Psoas muscle (tissue), 8 donors: Measurements from ENCODE around the gene CD34. TPM values are rescaled to one million over a fixed set of nuclear protein-coding genes. Genes with fewer than 3 reads are reported as not detected.

Experiments used
- ATAC-seq, 4 donors: fragments of 200-7000 bp; cut with Tn5 transposase; one replicate each; pipeline ENCODE4 v1.9.1; 2020; ENCODE audit warnings: moderate library complexity in 3 of 4, mild to moderate bottlenecking in 2 of 4
- DNase-seq, 2 donors: peaks; one replicate each; pipeline ENCODE4 v3.0.0-alpha.2; 2020
- H3K27ac ChIP-seq: fragments of 200-600 bp; one replicate; pipeline ENCODE4 v1.8.0; 2022
- H3K27me3 ChIP-seq, 3 donors: fragments of 200-600 bp in 1 of 3; one replicate each; pipeline versions ENCODE4 v1.6.1 to v1.8.0; 2013 to 2022; ENCODE audit warnings: low read length in 2 of 3, mild to moderate bottlenecking in 2 of 3, moderate library complexity in 1 of 3; ENCODE audit not compliant: insufficient read depth in 3 of 3
- H3K36me3 ChIP-seq, 2 donors: fragments of 200-600 bp in 1 of 2; one replicate each; pipeline versions ENCODE4 v1.6.1 to v1.8.0; 2013 to 2022; ENCODE audit warnings: low read depth in 1 of 2, mild to moderate bottlenecking in 1 of 2, moderate library complexity in 1 of 2; ENCODE audit not compliant: insufficient read depth in 1 of 2
- H3K4me1 ChIP-seq: fragments of 200-600 bp; one replicate; pipeline ENCODE4 v1.8.0; 2022
- H3K4me3 ChIP-seq: fragments of 200-600 bp; one replicate; pipeline ENCODE4 v1.8.0; 2022; ENCODE audit warnings: mild to moderate bottlenecking
- H3K9me3 ChIP-seq: fragments of 200-600 bp; one replicate; pipeline ENCODE4 v1.8.0; 2022
- WGBS, 3 donors: extraction: QIAGEN DNeasy Blood & Tissue Kit; methylation state at CpG; one replicate each; pipeline versions ENCODE4 v1.1.6 to v1.1.7; 2013; 5-methylcytosine and 5-hydroxymethylcytosine counted together
- intact Hi-C, 2 donors: fragments of 100-400 bp; cut with DNase I; formaldehyde crosslinking; loops; one replicate each; pipeline versions ENCODE4 v1.11.0 to v1.14.2; 2022
- polyA plus RNA-seq, 3 donors: library from polyadenylated mRNA; stranded (reverse); fragments of 200-250 nt; gene quantifications; one replicate each; pipeline ENCODE4 v1.2.3, GENCODE V29; 2013
- total RNA-seq, 4 donors: library from RNA; stranded (reverse); fragmentation: NEBNext Ultra II Directional in 2 of 4; extraction: Animal tissue kit (Norgen Biotek cat#: 25700) in 2 of 4; gene quantifications; one replicate each; pipeline versions ENCODE4 v1.2.1 to v1.2.4, GENCODE V29; 2021 to 2023
- TF ChIP-seq, protein P1 (sequence below): fragments of 200-600 bp; IDR thresholded peaks from one replicate; pipeline ENCODE4 v1.8.0; 2022; ENCODE audit warnings: antibody characterized with exemption
- donor health status: healthy with polysubstance abuse.
- donor health status: DM: no; HTN: no; CAD: no; lungs with moderate emphysema.
- donor health status: Bipolar disorder and iron deficiency.
- donor health status: healthy.
- donor health status: DM: yes; HTN: yes; CAD: no.
- donor health status: DM: no; HTN: no; CAD: no.
- donor health status: DM: no; HTN: no; CAD: no.
- donor health status: DM: yes; HTN: yes; CAD: no.

Gene CD34
- total and polyA plus RNA-seq, 7 donors, result 14.4 to 61.1 (median 21.1) TPM

DNA sequence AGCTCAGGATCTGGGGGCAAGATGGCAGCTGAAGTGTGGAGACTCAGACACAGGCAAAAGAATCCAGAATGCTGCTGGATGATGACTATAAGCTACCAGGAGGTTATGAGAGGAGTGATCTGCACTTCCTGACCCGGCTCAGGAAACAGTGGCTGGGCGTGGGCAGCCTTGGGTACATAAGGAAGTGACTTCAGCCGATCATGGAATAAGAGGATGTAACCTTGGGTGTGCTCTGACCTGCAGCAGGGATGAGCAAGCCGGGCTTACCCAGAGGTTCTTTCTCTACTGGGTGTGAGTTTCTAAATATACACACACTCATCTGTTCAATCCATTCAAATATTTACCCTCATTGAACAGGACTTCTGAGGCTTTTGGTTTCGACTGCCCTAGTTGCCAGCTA is 62.7 kb downstream of the CD34 start:
- peak; percentile 65 to 75 for DNase-seq
- 35 to 58% (median 40%) methylated on average over 5 of the region's 5 CpGs for WGBS, 3 donors
- TF ChIP-seq, protein P1, sequence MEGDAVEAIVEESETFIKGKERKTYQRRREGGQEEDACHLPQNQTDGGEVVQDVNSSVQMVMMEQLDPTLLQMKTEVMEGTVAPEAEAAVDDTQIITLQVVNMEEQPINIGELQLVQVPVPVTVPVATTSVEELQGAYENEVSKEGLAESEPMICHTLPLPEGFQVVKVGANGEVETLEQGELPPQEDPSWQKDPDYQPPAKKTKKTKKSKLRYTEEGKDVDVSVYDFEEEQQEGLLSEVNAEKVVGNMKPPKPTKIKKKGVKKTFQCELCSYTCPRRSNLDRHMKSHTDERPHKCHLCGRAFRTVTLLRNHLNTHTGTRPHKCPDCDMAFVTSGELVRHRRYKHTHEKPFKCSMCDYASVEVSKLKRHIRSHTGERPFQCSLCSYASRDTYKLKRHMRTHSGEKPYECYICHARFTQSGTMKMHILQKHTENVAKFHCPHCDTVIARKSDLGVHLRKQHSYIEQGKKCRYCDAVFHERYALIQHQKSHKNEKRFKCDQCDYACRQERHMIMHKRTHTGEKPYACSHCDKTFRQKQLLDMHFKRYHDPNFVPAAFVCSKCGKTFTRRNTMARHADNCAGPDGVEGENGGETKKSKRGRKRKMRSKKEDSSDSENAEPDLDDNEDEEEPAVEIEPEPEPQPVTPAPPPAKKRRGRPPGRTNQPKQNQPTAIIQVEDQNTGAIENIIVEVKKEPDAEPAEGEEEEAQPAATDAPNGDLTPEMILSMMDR, result no peak
- Histone ChIP-seq H3K36me3 (no peaks in the 10 kb centered on the region), H3K9me3 (no peaks in the 10 kb centered on the region), H3K27ac (peak overlapping the region; percentile 56), H3K27me3 (no peaks in the 10 kb centered on the region), H3K4me1 (peaks cover 90% of the 10 kb centered on the region), H3K4me3 (no peak overlapping the region)
- intact Hi-C loops, result no loop called here
- ATAC-seq, result peak; percentile 29 to 71 (median 60)

GRCh38 chr1:207847116-207847515 is 63.8 kb downstream of the CD34 start:
- WGBS, 3 donors, result 86 to 93% (median 91%) methylated on average over 5 of the region's 5 CpGs
- Histone ChIP-seq H3K9me3 (no peaks in the 10 kb centered on the region), H3K27me3 (no peaks in the 10 kb centered on the region), H3K4me3 (no peak overlapping the region), H3K36me3 (peaks cover 0 to 4% of the 10 kb centered on the region in 2 donors), H3K4me1 (peaks cover 86% of the 10 kb centered on the region), H3K27ac (no peak overlapping the region)
- no peak for DNase-seq
- ATAC-seq, result no peak
- TF ChIP-seq, protein P1, result no peak
- intact Hi-C loops, result no loop called here

DNA sequence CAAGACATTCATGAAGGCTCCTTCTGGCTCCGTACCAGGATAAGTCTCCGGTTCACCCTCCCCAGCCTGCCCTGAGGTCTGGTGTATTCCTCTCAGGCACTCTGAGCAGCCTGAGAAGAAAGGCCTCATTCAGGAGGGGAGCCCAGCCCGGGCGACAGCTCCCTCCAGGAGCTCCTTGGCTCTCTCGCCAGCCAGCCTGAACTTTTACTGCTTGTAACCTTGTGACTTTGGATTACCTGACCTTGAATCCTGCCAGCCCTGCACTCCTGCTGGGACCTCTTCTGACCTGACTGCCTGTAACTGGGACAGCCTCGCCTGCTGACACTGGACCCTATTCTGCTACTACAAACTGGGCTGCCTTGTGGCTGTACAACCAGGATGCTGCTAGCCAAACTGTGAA is 65.8 kb downstream of the CD34 start:
- H3K9me3 ChIP-seq, result no peaks in the 10 kb centered on the region
- intact Hi-C loops, result no loop called here
- H3K27ac ChIP-seq, result peak overlapping the region; percentile 51
- peak; percentile 28 to 55 (median 36) for ATAC-seq
- H3K4me3 ChIP-seq, result no peak overlapping the region
- DNase-seq, result no peak
- H3K27me3 ChIP-seq, result no peaks in the 10 kb centered on the region
- 28 to 67% (median 36%) methylated on average over 6 of the region's 6 CpGs for WGBS, 3 donors
- TF ChIP-seq, protein P1, result no peak
- peaks cover 0 to 4% of the 10 kb centered on the region in 2 donors for H3K36me3 ChIP-seq
- peaks cover 85% of the 10 kb centered on the region for H3K4me1 ChIP-seq

DNA sequence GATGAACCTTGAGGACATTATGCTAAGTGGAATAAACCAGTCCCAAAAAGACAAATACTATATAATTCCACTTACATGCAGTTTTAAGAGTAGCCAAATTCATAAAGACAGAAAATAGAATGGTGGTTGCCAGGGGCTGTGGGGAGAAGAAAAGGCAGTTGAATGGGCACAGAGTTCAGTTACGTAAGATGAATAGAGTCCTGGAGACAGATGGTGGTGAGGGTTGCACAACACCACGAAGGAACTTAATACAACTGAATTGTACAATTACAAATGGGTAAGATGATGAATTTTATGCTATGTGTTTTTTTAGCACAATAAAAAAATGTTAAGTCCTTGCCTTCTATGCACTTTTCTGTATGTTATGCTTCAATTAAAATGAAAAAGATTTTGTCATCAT is 66.6 kb downstream of the CD34 start:
- Histone ChIP-seq H3K36me3 (peaks cover 0 to 4% of the 10 kb centered on the region in 2 donors), H3K27me3 (no peaks in the 10 kb centered on the region), H3K9me3 (no peaks in the 10 kb centered on the region), H3K4me1 (peaks cover 78% of the 10 kb centered on the region), H3K4me3 (no peak overlapping the region), H3K27ac (peak overlapping the region; percentile 51)
- TF ChIP-seq, protein P1, result no peak
- 27 to 53% (median 27%) methylated on average over 2 of the region's 2 CpGs for WGBS, 3 donors
- DNase-seq (no peak), ATAC-seq (peak; percentile 67 to 78 (median 69))
- intact Hi-C loops, result no loop called here

- ATAC-seq (no peak), DNase-seq (no peak)
- H3K9me3 ChIP-seq, result no peaks in the 10 kb centered on the region
- H3K4me1 ChIP-seq, result peaks cover 78% of the 10 kb centered on the region
- TF ChIP-seq, protein P1, result no peak
- no peaks in the 10 kb centered on the region for H3K27me3 ChIP-seq
- H3K36me3 ChIP-seq, result peaks cover 0 to 4% of the 10 kb centered on the region in 2 donors
- H3K4me3 ChIP-seq, result no peak overlapping the region
- intact Hi-C loops, result no loop called here
- 88 to 92% (median 91%) methylated on average over 6 of the region's 6 CpGs for WGBS, 3 donors
- no peak overlapping the region for H3K27ac ChIP-seq
Observed at GRCh38 chr1:207842506-207842905, 68.4 kb downstream of the CD34 start.
